Ovary (tissue), 3 donors: ENCODE data around the gene USP9X.

Experiments used
- CTCF ChIP-seq, 3 donors: fragments of 450-650 bp in 2 of 3; fragments of 200-600 bp in 1 of 3; IDR thresholded peaks; one replicate each; pipeline versions ENCODE4 v1.5.1 to v1.8.0; 2016 to 2022; ENCODE audit warnings: antibody characterized with exemption in 3 of 3, mild to moderate bottlenecking in 1 of 3
- EP300 ChIP-seq: sonication (generic); formaldehyde crosslinking; IDR thresholded peaks from one replicate; pipeline ENCODE4 v1.6.1; 2017; ENCODE audit warnings: antibody characterized with exemption
- POLR2A ChIP-seq: fragments of 450-650 bp; IDR thresholded peaks from one replicate; pipeline ENCODE4 v1.6.1; 2017; ENCODE audit warnings: antibody characterized with exemption, mild to moderate bottlenecking, moderate library complexity
- donor health status: DM: no; HTN: no; CAD: no.

DNA sequence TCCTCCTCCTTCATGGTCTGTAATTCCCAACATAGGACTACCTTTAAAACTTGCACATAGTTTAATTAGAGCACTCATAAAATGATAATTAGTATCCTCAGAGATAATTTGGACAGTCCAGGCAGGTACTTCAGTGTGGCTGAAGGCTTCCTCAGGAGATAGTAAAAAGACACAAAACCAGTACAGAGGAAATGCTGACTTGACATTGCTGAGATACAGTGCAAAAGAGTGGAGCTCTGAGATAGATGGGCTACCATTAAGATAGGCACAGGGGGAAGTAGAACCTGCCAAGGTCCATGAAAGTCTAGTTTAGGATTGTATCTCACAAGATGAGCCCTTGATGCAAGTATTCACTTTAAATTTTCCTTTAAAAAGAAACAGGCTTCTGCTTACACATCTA lies 91.0 kb downstream of the USP9X start:
- TF ChIP-seq CTCF (IDR thresholded peaks at IDR 0.05): no peak
- no peak for TF ChIP-seq EP300
- TF ChIP-seq POLR2A: no peak
